GM18508 (cell line): ENCODE data around the gene TAS2R41.
"Not testable (repeated sequence)": the region's sequence is repeated elsewhere in the genome, so short reads cannot be mapped to it uniquely, and the experiment has no call there.

Experiments
- ATAC-seq: cut with Tn5 transposase; IDR thresholded peaks from one replicate; pipeline ENCODE4 v1.9.1; 2021; ENCODE audit warnings: moderate number of reproducible peaks; ENCODE audit not compliant: insufficient read depth, unreplicated experiment

TAS2R41 gene

DNA sequence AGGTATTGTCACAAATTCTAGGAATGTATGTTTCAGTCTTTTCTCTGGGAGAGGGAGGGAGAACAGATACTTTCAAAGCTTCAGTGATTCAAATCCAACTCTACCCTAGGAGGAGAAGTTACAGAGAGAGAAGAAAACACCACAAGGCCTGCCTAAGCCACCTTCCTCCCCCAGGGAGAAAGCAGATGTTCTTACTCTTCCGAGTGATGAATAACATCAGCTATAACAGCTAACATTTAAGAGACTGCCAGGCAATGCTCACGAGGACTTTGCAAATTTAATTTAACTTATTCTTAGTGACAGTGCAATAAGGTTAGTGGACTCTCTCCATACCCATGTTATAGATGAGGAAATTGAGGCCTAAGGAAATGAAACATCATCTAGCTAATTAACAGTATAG lies 36.8 kb downstream of the TAS2R41 start:
- ATAC-seq, result no peak

DNA sequence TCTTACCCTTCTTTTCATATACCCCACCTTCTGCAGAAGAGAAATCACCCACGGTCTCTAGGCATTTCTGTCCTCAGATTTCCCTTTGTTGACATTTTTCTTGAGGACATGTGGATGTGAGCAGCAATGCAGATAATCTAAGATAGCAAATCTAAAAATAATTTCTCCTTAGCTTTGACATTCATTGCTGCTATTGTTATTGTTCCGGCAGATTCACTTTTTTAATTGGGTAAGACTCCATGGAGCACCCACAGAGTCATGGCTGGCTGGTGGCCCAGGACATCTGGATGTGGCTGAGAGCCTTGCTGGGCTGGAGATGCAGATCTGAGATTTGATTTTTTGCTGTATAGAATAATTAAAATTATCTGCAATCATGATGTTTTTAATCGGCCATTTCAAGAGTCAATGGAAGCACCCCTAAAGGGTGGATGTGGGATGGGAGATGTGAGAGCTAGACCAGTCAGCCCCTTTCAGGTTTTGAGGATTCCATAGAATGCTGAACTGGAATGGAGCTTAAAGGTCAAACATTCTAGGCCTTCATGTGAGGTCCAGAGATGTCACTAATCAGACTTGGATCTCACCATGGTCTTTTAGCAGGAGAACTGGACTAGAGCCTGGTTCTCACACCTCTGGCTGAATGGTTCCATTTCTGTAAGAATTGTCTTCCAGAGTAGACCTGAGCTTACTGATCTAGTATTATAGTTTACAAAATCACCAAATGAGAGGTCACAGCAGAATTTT lies 37.5 kb downstream of the TAS2R41 start:
- no peak for ATAC-seq

DNA sequence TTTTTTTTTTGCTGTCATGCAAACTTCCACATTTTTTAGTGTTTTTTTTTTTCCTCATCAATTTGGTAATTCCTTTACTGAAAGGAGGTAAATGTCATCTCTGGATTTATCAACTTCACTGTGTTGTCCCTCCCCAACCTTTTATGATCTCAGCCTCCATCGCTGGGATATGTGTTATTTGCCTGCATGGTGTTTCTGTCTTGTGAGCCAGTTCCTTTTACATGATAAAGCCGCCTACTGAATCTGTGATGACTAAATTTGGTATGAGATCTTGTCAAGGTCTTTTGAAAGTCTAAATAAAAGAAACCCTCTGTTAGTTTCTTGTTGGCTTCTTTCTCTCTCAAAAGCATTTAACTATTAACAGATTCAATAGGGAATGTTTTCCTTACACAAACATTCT lies 39.3 kb downstream of the TAS2R41 start:
- no peak for ATAC-seq

DNA sequence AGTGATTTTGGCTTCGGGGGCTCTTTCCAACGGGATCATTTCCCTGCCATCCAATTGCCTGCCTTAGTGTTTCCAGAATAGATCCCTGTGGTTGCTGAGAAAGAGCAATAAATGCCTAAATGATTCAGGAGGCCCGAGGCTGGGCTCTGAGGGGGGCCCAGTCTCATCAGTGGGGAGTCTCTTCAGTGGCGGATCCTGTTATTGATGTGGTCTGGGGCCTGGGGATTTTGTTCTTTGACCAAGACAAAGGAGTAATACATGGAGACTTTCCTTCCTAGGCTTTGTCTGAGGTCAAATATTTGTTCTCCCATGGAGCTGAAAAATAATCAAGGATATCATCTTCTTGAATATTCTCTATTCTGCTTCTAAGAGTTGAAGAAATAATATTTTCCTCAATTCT lies 40.8 kb downstream of the TAS2R41 start:
- no peak for ATAC-seq

DNA sequence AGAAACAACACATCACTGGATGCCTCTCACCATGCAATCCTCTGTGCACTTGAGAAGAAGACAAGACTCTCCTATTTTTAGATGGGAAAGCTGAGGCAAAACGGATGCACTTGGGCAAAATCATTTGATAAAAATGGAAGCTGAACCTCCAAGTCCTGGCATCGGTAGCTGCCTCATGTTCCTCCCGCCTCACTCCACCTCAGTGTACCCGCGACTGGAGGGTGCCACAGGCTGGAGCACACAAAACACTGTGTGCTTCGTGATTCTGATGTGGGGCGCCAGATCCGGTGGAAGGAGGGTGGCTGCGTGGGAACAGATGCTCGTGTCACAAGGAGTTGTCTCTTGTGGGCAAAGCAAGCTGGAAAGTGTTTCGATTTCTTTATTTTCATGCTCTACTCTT lies 41.3 kb downstream of the TAS2R41 start:
- ATAC-seq, result no peak

DNA sequence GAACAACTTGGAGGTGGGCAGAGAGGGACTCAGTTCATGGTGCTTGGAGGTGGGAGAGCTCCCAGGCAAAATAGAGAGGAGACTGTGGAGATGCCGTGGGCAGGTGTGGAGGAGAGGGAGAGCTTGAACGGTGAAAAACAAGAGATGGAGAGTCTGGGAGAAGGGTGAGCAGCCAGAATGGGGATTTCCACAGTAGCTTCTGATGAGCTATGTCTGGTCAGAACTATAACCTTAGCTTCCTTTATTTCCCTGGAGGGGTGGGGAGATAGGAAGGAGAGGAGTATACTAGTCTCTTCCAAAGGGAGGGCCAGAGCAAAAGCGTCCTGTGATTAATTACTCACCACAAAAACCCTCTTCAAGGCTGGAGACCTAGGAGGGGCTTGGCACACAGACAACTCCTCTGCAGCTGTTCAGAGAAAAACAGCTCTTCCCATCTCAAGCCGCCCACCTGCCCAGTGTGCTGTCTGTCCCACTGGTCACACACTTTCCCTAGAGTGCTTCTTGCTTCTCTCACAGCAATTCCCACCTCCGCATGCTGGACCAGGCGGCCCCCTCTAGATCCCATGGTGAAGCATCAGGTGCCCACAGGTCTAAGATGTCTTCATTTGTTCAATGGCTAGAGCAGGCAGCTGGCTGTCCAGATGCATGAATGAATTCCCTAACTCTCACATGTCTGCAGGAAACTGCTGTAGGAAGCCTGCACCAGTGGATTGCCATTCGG lies 41.9 kb downstream of the TAS2R41 start:
- ATAC-seq, result no peak

DNA sequence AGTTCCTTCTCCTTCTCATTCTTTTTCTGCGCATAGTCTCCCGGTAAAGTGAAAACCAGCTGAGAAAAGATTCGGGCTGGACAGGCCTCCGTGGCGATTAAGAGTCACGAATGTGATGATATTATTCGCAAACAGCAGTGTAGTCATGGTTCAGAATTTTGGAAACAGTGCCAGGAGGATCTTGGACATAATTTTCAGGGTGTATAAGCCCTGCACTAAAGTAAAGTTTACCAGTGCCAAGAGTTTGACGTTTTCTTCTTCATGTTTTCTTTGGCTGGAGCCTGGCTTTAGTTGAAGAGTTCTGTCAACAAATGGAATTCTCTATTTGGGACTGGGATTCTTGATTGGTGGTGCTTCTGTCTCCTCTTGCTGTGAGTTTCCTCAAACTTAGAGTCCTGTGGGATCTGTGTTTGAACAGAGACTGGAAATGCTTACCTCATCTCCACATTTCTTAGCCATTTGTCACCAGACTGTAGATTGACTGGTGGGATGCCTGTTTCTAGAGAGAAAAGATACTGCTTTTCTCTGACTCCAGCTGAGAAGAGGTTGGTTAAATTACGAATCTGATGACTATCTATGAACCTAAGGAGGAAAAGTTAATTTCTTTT lies 44.7 kb downstream of the TAS2R41 start:
- not testable (repeated sequence) for ATAC-seq
